NCI-H345 treated with DMSO at 0.1 percent for 48 hours (cell line): ENCODE results near the gene PDE11A.

ENCODE experiments used
- DNase-seq: peaks from one replicate; lab custom pipeline; 2025; ENCODE audit not compliant: unreplicated experiment; lab: John Stamatoyannopoulos, UW

The PDE11A gene

DNA sequence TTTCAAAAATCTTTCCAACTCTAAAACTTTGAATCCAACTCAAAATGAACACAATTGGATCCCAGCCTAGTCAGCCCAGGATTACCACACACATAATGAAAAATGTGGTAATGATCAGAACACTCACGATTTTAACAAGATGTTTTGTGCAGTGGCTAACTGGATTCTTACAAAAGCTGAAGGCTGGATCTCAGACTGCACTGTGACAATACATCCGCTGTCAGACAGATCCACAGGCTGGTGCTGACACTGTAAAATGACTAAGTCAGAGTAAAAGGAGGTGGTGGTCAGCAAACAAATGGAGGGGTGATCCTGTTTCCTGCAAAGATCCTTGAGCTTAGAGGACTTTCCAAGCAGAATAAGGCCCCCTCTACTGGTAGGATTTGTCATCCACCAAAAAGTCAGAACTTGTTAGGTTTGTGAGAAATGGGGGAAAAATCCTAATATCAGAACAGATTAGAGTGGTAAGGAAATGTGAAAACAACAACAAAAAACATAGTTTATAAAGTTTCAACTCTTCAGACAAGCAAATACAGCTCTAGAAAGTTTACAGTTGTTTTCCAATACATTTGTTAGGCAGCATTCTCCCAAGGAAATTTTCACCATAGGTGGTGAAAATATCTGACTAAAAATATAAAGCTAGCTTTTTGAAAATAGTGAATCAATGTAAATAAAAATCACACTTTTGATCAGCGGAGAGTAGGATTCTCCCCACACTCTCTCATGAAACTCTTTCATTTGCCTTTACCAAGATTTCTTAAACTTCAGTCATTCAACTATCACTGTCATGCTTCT lies 468.1 kb downstream of the PDE11A start:
- DNase-seq: peak; percentile 9

- DNase-seq: no peak
Measured at GRCh38 chr2:177603768-177604167, 468.8 kb downstream of the PDE11A start.

DNA sequence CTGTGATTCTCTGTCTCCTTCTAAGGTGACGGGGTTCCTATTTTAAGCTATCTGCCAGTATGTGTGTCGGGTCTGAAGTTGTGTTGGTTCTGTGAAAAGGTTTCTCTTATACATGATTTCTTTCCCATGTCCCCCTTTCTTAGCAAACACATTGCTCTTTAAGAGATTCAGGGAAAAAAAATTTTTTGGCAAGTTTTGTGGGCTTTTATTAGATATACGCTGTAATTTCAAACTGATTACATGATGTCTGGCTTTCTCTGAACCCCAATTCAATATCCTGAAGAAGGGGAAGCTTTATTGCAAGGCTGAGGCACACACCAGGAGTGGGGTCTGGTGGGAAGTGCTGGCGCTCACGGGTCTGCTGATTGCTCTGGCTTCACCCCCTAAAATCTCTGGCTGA lies 469.4 kb downstream of the PDE11A start:
- no peak for DNase-seq

DNA sequence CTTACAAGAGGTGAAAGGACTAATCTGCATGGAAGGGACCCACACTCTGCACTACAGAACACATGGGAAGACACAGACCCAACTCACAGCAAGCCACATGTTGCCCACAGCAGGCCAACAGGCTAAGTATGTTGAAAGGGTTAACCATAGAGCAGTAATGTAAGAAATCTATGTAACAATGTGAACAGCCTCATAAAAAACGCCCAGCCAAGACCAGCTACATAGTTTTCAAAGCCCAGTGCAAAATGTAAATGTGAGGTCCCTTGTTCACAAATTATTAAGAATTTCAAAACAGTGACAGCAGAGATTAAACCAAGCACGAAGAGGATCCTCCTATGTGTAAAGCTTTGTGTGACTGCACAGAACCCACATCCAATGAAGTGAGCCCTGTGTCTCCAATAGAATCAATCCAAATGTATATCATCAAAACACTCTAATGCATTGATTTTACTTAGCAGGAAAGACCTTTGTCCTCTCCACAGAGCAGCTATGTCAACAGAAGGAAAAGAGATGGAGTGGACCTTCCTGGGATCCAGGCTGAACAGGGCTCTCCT lies 469.9 kb downstream of the PDE11A start:
- DNase-seq: no peak

DNA sequence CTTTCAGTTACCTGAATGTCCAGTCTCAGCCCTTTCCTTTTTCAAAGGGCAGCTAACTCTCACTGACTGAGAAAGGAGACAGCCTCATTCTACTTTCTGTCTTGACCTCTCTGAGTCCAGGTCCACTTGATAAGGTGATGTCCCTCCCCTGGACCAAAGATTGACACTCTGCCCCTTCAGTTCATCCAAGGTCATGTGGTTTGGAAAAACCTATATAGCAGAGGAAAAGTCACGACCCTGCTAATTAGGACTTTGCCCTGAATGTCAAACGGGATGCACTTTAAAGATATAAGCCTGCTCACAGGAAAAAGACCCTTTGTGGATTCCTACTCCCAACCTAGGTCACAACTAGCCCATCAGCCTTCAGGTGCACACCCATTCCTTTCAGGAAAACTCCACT lies 471.7 kb downstream of the PDE11A start:
- DNase-seq: no peak

GRCh38 chr2:177599956-177600355 lies 472.6 kb downstream of the PDE11A start:
- no peak for DNase-seq

DNA sequence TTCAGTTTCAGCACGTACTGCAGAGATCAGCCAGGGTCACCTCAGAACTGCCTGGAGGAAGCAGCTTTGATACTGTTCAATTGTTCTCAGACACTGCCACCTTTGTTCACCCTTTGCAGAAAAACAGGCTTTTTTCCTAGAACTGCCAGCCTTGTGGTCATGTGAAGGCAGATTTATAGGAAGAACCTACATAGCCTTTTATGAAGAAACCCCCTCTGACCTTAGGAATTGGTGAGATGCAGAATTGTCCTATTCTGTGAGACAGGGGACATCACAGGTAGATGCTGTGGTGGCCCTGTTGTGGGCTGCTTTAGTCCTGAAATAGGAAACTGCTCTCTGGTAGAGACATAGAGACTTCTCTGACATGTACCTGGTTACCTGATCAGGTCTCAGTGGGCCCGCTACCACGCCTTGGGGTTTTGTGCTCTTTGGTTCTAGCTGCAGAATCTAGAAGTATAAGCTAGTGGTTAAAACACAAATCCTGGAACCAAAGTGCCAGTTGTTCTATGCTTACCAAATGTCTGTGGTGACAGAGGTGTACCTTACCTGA lies 473.4 kb downstream of the PDE11A start:
- no peak for DNase-seq

GRCh38 chr2:177598326-177599138 lies 474.0 kb downstream of the PDE11A start:
- no peak for DNase-seq

DNA sequence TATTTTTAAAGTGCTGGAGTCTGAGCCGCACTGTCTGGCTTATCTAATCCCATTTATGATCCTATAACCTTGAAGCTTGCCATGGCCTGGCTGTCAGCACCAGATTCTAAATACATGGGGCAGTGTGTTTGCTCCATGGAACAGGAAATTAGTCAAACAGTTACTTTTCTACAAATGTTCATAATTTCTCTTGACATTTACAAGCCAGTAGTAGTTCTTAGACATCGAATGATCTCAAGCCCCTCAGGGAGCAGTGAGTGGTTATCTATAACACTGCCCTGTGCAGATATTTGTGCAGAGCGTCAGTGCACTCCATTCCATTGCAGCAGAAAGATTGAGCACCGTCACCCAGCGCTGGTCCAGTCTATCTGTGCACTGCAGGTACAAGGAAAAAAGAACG lies 474.8 kb downstream of the PDE11A start:
- no peak for DNase-seq

DNA sequence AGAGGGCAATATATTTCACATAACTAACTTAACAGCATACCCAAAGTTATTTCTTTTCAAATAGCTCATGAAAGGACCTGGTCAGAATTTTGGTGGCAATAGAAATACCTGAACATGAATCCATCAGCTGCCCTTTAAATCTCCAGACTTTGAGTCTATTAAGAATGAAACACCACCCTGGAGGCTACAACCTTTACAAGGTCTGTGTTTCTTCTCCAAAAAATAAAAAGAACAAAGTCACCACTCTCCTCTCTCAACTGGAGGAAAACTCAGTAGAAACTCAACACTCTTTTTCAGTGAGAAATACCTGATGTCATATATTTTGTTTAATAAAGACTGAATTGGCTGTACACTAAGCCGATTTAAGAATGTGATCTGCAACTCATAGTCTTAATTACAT lies 475.7 kb downstream of the PDE11A start:
- no peak for DNase-seq

GRCh38 chr2:177595126-177595845 lies 477.3 kb downstream of the PDE11A start:
- DNase-seq: no peak

- DNase-seq: no peak
Measured at GRCh38 chr2:177593402-177593801, 479.2 kb downstream of the PDE11A start.

GRCh38 chr2:177592945-177593344 lies 479.6 kb downstream of the PDE11A start:
- no peak for DNase-seq

GRCh38 chr2:177592397-177592796 lies 480.2 kb downstream of the PDE11A start:
- DNase-seq: no peak

DNA sequence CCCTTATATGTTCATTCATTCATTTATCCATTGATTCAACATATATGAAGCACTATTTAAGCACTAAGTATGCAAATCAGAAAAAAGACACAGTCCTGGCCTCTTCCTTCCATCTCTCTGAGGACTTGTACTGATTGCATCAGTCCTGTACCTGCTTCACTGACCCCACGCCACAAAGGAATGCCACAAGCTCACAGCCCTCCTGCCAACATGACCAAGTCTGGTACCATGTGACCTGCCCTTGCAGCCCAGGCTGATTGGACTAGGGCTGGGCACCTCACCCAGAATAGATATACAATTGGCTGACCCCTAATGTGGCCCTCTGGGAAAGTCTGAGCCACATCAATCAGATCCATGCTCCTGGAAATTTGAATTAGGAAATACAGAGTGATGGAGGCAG lies 483.4 kb downstream of the PDE11A start:
- no peak for DNase-seq

DNA sequence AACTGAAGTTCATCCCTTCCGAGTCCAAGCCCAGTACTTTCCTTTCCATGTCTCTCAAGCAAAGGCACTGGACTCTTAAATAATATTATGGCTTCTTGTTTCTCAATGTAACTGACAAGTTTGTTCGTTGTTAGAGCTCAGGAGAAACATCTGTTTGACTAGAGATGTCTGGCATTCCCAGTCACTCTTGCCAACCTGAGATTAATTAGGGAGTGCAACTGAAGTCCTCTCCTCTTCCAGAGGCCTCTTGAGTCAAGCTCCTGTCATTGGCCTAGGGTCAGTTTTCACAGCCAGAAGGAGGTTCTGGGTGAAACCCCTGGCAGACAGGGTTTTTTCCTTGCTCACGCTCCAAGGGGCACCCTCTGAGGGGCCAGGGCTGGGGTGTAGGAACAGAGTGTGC lies 483.9 kb downstream of the PDE11A start:
- DNase-seq: no peak

DNA sequence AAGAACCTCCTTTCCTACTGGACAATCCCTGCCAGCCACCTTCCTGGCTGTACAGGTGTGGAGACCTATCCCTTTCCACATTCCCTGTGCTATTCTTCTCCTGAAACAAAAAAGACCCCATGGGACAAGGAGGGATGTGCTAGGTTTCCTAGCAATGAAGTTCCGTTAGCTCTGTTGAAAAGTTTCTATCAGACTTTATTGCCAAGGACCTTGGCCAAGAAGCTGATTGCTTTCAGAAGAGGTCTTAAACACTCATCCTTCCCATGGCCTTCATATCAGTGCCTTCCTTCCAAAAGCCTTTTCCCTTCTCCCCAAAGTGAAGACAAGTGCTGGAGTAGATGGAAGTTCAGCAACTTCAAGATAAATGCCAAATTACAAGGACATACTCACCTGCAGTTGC lies 485.2 kb downstream of the PDE11A start:
- DNase-seq: no peak

DNA sequence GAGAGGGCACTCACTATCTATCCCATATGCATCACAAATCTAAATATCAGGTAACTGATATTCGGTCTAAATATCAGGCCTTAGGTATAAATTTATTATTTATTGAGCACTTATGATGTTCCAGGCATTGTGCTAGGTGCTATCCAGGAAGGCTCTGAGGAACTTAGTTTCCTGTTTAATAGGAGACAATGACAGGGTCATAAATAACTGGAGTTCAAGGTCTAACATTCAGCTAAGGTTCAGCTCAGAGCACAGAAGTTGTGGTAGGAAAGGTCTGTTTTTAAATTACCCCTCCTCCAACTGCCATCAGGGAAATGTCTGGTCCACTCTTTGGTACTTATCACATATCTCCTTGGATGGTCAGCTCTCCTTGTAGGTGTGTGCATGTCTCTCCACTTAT lies 486.4 kb downstream of the PDE11A start:
- no peak for DNase-seq

DNA sequence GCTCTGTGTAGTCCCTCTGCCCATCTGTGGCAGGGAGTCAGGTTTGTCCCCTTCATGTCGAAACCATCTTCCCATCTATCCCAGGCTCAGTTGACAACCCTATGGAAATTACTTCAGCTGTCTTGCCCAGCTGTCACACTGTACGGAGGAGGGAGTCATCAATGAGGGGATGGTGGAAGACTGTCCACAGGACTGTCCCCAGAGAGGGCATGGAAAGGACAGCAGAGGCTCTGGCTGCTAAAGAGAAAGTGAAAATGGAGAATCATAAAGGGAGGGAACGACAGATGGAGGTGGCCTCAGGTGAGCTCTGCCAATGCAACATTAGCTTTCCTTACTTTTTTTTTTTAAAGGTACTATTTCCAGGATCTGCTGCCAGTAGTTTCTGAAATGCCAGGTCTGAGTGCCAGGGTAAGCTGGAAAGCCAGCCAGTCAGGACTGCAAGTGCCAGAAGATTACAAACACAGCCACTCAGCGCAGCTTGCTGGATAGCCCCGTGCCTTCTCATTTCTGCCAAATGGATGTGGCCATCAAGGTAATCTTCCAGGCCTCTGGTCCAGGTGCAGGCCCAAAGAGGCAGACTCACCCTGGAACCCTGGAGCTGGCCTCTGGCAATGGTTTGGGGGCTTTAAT lies 487.2 kb downstream of the PDE11A start:
- DNase-seq: no peak

GRCh38 chr2:177584030-177584692 lies 488.4 kb downstream of the PDE11A start:
- DNase-seq: no peak
